ENCODE measurements around the gene CAP1.

CAP1 gene

DNA sequence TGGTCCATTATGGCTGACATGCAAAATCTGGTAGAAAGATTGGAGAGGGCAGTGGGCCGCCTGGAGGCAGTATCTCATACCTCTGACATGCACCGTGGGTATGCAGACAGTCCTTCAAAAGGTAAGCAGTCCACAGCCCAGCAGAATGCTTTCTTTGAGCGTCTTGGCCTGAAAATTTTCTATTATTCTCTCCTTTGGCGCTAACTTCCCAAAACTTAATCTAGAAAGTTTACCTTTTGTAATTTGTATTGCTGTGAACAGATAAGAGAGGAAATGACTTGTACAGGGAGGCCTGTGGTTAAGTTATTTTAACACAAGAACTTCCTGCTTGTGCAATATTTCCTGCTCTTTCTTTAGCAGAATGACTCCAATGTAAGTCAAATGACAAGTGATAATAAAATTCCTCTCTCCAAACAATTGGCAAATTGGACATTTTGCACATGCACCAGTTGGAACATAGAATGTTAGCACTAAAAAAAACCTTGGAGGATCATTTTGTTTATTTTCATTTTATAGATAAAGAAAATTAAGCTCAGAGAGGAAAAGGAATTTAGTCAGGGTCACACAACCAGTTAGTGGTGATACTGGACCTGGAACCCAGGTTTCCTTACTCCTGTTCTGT is 18.9 kb downstream of the CAP1 start:
- DNase-seq: no peak

DNA sequence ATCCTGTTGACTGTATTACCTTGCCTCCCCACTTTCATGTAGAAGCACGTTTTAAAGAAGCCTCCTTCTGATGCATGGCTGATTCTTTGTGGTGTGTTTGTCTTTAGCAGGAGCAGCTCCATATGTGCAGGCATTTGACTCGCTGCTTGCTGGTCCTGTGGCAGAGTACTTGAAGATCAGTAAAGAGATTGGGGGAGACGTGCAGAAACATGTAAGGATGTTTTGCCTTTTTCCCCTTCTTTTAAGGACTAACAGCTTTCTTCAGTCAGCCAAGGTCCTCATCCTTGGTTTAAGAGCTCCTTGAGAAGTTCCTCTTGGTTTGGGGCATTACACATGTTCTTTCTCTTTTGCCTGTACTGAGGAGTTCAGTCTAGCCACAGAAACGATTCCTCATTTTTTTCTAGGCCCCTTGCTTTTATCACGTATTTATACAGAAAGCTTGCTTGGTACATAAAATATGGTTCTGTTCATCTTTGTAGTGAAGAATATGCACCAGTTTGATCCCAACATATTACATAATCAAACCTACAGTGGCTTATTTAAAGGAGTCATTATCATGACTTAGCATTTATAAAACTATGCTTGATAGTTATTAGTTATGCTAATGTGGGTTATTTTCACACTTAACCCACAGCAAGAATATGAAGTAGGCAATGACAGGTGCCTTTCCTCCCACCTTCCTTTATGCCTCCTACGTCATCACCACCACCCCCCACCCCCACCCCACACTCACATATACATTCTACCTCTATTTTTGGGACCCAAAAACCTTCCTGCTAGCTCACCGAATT is 19.6 kb downstream of the CAP1 start:
- DNase-seq: no peak

- no peak for DNase-seq
These were observed 24.4 kb downstream of the CAP1 start for GRCh38 chr1:40064797-40065499.

- no peak for DNase-seq
These were observed 26.5 kb downstream of the CAP1 start for GRCh38 chr1:40067023-40067422.

- no peak for DNase-seq
These were observed 27.3 kb downstream of the CAP1 start for GRCh38 chr1:40067851-40068250.

DNA sequence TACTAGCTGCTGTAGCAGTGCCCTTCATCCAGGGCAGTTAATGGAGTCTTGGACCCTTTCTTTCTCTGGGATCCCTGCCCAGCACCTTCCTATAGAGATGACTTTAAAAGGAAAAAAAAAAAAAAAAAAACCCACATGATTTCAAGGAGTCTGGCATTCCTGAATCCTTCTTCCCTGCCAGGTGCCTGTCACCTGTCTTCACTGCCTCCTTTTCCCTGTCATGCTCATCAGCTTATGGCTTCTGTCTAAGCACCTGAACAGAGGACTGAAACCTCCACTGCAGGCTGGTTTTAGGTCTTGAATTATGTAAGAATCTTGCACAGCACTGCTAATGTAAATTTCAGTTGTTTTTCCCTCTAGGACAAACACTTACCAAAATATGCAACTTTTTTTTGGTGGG is 31.6 kb downstream of the CAP1 start:
- DNase-seq: no peak

GRCh38 chr1:40073062-40073461 is 32.5 kb downstream of the CAP1 start:
- no peak for DNase-seq

- no peak for DNase-seq
These were observed 34.7 kb downstream of the CAP1 start for GRCh38 chr1:40075266-40075665.

DNA sequence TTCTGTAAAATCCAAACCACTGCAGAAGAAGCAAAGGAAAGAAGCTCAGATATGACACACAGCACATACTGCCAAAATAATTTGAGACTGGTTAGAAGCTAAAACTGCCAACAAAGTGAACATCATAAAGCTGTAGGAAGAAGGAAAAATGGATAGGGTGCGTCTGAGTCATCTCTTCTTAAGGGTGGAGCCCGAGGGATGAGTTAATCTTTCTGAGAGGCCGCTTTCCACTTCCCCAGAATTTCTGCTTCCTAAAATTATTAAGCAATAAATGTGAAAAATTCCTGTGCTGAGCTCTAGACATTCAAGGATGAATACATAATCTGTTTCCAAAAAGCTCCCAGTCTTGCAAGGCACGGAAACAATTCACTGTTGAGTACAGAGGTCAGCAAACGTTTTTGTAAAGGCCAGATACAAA is 36.4 kb downstream of the CAP1 start:
- no peak for DNase-seq

DNA sequence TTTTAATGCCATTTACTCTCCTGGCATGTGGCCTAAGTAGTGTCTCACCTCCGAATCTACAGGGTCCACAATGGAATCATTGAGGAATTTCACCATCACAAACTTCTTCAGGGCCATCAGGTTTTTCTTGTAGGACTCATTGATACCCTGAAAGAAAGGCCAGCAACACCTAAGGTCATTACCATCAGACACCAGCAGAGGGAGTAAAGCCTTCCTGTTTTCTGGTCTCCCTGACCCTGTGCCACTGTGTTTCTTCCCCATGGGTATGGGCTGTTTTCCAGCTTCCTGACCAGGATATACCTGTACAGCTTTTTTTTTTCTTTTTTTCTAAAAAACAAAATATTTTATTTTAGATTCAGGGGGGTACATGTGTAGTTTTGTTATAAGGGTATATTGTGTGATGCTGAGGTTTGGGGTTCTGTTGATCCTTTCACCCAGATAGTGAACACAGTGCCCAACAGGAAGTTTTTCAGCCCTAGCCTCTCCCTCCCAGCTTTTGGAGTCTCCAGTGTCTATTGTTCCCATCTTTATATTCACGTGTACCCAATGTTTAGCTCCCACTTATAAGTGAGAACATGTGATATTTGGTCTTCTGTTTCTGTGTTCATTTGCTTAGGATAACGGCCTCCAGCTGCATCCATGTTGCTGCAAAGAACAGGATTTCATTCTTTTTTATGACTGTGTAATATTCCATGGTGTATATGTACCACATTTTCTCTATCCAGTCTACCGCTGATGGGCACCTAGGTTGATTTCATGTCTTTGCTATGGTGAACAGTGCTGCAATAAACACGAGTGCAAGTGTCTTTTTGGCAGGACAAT is 38.2 kb downstream of the CAP1 start:
- DNase-seq: peak; percentile 20

DNA sequence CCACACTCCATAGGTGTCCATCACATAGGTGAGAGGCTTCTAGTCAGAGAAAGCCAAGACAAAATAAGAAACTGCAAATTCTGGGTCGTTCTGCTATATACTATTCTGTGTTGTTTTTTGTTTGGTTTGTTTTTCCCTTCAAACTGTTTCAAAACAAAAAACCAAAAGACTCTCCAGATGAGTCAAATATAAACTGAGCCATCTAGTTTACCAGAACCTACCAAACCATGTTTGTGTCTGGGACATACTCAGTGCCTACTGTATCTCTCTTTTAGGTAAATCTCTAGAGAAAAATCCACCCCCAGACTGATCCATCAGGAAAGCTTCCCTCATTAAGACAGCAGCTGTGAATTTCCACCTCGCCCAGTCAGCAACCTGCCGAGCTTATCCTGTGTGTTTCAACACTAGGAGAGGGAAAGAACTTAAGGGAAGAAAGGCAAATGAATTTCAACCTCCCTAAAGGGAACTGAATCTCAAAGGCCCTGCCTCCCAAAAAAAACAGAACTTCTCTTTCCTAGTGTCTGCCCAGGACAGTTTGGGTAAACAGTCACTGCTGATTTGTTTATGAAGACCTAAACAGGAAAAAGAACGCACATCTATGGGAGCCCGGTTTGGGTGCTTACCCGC is 39.4 kb downstream of the CAP1 start:
- no peak for DNase-seq

GRCh38 chr1:40081871-40082270 is 41.3 kb downstream of the CAP1 start:
- no peak for DNase-seq

GRCh38 chr1:40084750-40085149 is 44.2 kb downstream of the CAP1 start:
- peak; percentile 11 for DNase-seq

- no peak for DNase-seq
These were observed 50.3 kb downstream of the CAP1 start for GRCh38 chr1:40090652-40091355.

DNA sequence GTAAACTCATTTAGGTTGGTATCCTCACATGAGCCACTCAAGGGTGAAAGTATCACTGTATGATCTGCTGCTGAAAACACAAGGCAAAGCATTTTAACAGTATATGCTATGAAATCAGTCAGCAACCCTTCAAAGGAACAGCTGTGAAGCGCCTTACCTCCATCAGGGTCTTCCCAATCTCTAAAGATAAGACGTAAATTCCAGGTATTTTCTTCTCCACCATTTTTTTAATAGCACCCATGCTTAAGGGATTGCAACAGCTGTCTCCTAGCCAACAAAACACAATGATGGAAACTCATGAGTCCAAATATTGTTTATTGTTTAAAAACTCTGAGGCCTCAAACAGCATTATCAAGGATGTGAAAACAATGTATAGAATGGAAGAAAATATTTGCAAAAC is 51.7 kb downstream of the CAP1 start:
- no peak for DNase-seq

- no peak for DNase-seq
These were observed 52.4 kb downstream of the CAP1 start for GRCh38 chr1:40092706-40093639.

DNA sequence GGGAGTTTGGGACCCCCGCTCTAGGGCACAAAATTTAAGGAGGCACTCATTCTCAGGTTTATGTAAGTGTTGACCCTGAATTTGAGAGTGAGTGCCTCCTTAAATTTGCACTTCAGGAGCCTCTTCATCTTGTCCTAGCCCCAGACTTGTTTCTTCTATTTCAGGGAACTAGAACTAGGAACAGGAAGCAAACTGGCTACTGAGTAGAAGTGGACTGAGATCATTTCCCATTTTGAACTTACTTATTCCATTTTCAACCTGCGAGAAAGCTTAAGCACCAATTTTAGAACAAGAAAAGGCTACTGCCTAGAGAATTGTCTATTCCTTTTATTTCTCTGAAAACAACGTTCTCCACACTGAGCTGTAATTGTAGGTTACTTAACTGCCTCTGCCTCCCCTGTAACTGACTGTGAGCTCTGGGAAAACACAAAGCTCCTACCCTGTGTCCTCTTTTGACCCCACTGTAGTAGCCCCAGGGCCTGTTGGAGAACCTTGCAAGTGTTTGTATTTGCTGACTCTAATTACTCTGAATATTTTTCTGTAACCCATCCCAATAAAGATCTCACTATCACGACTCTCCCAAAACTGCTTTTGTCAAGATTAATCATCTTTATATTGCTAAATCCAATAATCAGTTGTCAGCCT is 54.1 kb downstream of the CAP1 start:
- no peak for DNase-seq

- no peak for DNase-seq
These were observed 55.3 kb downstream of the CAP1 start for GRCh38 chr1:40095806-40096205.

- DNase-seq: no peak
These were observed 56.1 kb downstream of the CAP1 start for GRCh38 chr1:40096646-40096976.

- DNase-seq: peak; percentile 53
These were observed 56.7 kb downstream of the CAP1 start, which contains the start of gene PPT1 for GRCh38 chr1:40096977-40097782. TSS of gene PPT1 (minus strand) at chr1:40097252. CDS start at chr1:40097238, 14 bp downstream.
